NCI-H2171 treated with DMSO at 0.1 percent for 48 hours (cell line): Measurements from ENCODE around the gene ATP5PF.
"Not testable (repeated sequence)": the region's sequence is repeated elsewhere in the genome, so short reads cannot be mapped to it uniquely, and the experiment has no call there.

Source experiments
- DNase-seq: peaks from one replicate; lab custom pipeline; 2025; lab: John Stamatoyannopoulos, UW

Gene ATP5PF

DNA sequence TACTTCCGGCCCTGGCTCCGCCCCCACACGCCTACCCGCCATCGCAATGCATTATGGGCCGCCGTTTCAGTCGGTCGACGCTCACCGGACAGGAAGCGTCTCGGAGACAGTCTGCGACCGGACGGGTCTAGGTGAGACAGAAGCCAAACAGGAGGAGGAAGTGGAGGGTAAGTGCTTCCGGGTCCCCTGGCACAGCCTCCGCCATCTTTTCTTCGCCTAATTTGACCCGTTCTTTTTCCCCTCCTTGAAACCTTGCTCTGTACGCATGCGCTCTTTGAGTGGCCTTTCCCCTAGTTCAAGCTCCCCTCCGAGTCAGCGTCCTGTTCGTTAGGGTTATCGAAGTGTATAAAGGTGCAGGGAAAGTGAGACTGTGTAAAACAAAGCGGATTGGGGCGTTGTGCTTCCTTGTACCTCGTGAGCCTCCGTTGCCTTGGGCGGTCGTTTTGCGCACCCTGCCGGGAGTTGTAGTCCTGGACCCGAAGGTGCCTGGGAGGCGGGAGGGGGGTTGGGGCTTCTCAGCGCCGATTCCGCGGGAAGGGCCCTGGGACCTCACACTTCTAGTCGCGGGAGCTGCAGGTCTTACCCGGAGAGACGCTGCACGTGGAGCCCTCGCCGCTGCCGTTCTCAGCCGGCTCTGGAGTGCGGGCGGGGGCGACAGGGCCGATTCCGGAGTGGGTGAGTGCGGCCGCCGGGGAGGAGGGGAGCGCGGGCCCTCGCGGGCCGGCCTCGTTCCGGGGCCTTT is at the start of gene ATP5PF, which contains the start of gene GABPA:
ATP5PF (minus strand) TSS at position 1 of the 742 bp plus-strand sequence. CDS start 5,110 bp downstream, outside the sequence.
GABPA (plus strand) TSS at position 69 of the 742 bp plus-strand sequence. CDS start 6,627 bp downstream, outside the sequence.
- peak; percentile 98 for DNase-seq

- not testable (repeated sequence) for DNase-seq
Observed at GRCh38 chr21:25778126-25778875, 43.6 kb upstream of the ATP5PF start.

- DNase-seq = no peak
Observed at GRCh38 chr21:25776440-25776839, 41.7 kb upstream of the ATP5PF start.

DNA sequence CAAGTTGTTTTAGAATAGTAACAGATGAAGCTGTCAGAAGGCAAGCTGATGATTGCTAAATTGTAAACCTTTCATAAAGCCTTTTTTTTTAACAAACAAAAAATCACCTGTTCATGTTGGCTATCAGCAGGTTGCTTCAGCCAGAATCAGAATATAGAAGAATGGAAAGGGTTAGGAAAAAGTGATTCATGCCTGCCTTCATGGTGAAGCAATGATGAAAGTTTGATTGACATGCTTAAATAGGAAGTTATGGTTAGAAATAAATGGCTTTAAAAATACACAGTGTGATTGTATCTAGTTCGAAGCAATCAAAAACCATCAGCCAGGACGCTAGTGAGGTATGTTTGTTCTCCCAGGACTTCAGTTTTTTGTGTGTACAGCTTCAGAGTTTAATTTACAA is 38.0 kb upstream of the ATP5PF start:
- DNase-seq = no peak

GRCh38 chr21:25767921-25768320 is 33.2 kb upstream of the ATP5PF start:
- no peak for DNase-seq

- no peak for DNase-seq
Observed at GRCh38 chr21:25764065-25764464, 29.4 kb upstream of the ATP5PF start.

DNA sequence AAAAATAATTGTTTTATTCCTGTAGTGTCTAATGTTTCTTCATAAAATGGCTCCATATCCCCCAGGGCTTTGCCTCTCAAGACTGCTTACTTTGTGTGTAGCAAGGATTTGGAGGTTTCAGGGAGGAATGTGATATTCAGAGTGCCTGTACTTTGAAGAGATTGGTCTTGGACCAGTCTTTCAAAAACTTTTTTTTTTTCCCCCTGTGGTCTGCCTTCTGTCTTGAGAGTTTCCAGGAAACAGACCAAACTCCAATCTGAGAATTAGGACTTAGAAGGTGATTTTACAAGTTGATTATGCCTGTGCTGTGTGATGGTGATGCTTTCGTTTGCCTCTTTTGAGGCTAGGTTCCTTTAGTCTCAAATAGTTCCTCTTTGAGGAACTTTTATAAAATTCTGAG is 26.0 kb upstream of the ATP5PF start:
- no peak for DNase-seq

DNA sequence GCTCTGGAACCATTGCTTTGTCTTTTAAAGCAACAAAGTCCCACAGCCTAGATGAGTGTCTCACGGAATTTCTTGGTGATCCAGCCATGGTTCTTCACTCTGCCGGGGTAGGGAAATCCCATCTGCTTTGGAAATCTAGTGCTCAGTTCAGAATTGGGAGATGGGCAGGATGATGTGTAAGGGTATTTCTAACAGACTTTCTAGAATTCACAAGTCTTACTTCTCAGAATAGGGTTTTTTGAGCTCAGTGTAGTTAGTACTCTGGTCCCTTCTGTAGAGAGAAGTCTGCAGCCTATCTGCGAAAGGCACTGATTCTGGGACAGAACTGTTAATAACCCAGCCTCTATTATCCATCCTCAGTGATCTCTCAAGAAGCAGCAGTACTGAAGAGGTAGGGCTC is 25.4 kb upstream of the ATP5PF start:
- no peak for DNase-seq

- no peak for DNase-seq
Observed at GRCh38 chr21:25759573-25759972, 24.9 kb upstream of the ATP5PF start.

DNA sequence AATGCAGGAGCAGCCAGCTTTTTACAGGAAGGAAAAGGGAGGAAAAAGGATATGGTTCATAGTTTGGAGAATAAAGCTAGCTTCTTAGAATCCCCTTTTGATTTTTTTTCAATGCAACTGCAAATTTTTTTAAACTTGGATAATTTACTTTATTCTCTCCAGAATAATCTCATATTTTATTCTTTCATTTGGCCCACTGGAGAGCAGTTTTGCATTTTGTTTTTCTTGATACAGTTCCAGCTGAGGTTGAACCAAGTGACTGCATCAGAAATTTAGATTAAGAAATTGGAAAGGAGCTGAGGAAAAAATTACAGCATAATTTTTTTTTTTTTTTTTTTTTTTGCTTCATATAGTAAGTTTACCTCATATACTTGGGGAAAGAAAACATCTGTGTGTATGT is 22.8 kb upstream of the ATP5PF start:
- DNase-seq = no peak

GRCh38 chr21:25756190-25756932 is 21.7 kb upstream of the ATP5PF start:
- no peak for DNase-seq

DNA sequence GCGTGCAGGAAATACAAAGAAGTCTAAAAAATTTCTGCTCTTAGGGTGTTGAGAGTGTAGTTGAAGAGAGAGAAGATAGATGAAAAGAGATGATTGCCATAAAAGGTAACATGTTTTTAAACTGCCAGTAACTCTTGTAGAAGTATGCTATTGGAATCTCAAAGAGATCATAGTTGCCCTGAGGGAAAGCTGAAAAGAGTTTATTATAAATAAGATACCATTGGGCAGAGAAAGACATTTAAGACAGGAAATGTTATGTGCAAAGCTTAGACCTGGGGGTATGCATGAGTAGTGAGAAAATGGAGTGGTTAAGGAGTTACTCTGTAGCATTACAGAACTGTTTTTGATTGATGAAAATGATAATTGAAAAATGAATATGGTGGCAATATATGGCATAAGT is 17.7 kb upstream of the ATP5PF start:
- DNase-seq = no peak

GRCh38 chr21:25750085-25750484 is 15.4 kb upstream of the ATP5PF start:
- no peak for DNase-seq

DNA sequence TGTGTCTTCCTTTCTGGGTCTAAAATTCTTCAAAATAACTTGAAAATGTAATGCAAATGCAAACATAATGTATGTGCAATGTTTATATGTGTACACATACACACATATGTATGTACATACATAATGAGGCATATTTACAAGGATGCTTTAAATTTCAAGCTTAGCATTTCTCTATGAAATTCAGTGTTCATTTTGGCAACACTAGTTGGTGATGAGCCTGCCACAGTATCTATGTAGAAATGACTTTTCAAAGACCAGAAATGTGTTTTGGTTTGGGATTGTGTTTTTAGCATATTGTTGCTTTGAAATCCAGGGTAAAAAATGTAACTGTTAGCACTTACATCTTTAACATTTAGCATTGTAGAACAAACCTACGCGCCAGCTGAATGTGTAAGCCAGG is 10.2 kb upstream of the ATP5PF start:
- no peak for DNase-seq

GRCh38 chr21:25742900-25743299 is 8.2 kb upstream of the ATP5PF start:
- DNase-seq = no peak

- DNase-seq = no peak
Observed at GRCh38 chr21:25737421-25737820, 2.7 kb upstream of the ATP5PF start.

- DNase-seq = peak; percentile 87
Observed at GRCh38 chr21:25735646-25736597, 1.2 kb upstream of the ATP5PF start.

DNA sequence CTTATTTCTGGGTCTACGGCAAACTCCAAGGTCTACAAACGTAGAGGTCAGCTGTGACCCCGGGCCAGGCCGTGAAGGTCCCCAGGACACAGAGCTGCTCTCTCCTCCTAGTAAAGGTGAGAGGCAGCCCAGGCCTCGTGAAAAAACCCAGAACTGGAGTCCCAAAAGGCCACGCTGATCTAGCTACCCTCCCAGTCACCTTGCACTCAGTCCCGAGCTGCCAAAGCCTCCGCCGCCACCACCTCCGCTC is 125 bp downstream of the ATP5PF start:
- DNase-seq = no peak

DNA sequence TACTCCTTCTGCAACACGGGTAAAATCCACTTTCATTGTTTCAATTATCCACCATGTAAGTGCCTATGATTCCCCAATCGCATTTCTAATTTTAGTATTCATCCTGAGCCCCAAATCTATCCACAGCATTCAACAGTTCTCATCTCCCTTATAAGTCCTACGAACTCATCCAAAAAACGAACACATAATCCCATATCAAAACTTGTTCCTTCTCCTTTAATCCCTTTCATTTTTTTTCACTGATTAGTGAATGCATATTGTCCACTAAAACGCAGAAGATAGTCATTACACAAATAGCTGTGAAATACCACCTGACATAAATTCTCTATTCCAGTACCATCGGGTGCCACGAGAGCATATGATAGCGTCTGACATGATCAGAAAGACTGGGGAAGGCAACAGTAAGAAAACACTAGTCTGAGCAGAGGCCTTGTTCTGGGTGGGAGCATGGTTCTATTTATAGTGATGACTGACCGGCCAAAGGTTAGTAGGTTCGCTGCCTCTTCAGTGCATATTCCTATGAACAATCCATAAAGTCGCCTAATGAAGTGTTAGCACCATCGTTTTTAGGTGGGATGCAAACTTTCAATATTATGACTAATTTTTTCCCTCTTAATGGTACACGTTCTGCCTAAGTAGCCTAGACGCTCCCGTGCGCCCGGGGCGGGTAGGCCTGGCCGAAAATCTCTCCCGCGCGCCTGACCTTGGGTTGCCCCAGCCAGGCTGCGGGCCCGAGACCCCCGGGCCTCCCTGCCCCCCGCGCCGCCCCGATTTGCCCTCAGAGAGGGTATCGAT is 648 bp downstream of the ATP5PF start:
- DNase-seq = peak; percentile 20

- DNase-seq = no peak
Observed at GRCh38 chr21:25732091-25732760, 2.5 kb downstream of the ATP5PF start.
